GM19025 (cell line): ENCODE measurements around the gene WFDC10A.
"Not testable (repeated sequence)": the region's sequence is repeated elsewhere in the genome, so short reads cannot be mapped to it uniquely, and the experiment has no call there.

Experiments
- ATAC-seq: cut with Tn5 transposase; IDR thresholded peaks from one replicate; pipeline ENCODE4 v1.9.1; 2021; ENCODE audit warnings: mild to moderate bottlenecking, low read depth, moderate library complexity; ENCODE audit not compliant: unreplicated experiment

The WFDC10A gene

DNA sequence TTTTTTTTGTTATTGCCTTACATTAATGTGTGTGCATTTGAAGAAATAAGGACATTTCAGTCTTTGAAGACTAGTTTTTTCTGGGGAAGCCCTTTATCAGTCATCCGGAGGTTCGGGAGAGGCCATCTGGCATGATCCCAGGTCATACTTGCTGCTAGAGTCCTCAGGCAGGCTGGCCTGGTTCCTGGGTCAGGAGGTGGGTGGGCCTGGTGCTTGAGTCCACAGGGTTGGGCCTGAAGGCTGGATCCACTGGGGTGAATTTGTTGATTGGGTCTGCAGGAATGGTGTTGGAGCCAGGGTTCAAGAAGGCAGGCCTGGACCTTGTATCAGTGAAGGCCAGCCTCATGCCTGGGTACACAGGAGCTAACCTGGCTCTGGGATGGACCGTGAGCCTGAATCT is 17.3 kb downstream of the WFDC10A start:
- no peak for ATAC-seq

- ATAC-seq: no peak
These were observed 18.0 kb downstream of the WFDC10A start for GRCh38 chr20:45647441-45648050.

- no peak for ATAC-seq
These were observed 19.8 kb downstream of the WFDC10A start for GRCh38 chr20:45649312-45649863.

DNA sequence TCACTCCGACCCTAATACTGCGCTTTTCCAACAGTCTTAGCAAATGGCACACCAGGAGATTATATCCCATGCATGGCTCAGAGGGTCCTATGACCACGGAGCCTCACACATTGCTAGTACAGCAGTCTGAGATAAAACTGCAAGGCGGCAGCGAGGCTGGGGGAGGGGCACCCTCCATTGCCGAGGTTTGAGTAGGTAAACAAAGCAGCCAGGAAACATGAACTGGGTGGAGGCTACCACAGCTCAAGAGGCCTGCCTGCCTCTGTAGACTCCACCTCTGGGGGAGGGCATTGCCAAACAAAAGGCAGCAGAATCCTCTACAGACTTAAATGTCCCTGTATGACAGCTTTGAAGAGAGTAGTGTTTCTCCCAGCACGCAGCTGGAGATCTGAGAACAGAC is 22.2 kb downstream of the WFDC10A start:
- ATAC-seq: not testable (repeated sequence)

DNA sequence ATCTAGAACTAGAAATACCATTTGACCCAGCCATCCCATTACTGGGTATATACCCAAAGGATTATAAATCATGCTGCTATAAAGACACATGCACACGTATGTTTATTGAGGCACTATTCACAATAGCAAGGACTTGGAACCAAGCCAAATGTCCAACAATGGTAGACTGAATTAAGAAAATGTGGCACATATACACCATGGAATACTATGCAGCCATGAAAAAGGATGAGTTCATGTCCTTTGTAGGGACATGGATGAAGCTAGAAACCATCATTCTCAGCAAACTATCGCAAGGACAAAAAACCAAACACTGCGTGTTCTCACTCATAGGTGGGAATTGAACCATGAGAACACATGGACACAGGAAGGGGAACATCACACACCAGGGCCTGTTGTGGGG is 27.5 kb downstream of the WFDC10A start:
- ATAC-seq: not testable (repeated sequence)

- ATAC-seq: no peak
These were observed 40.6 kb downstream of the WFDC10A start, which contains the start of gene WFDC11 for GRCh38 chr20:45670139-45670538. WFDC11 (minus strand) TSS chr20:45670239; CDS start chr20:45650600, 19,639 bp downstream.

GRCh38 chr20:45672765-45673164 is 43.2 kb downstream of the WFDC10A start:
- ATAC-seq: no peak

DNA sequence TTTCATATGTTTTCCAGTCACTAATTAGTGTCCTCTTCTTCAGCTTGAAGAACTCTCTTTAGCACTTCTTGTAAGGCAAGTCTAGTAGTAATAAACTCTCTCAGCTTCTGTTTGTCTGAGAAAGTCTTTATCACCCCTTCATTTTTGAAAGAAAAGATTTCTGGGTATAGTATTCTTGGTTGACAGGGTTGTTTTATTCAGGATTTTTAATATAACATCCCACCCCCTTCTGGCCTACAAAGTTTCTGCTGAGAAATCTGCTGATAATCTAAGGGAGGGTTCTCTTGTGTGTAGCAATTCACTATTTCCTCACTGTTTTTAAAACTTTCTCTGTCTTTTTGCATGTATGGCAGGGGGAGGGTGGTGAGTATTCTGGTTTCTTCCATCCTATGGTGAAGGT is 50.1 kb downstream of the WFDC10A start:
- ATAC-seq: no peak
